WI38 (cell line): Measurements from ENCODE around the gene RAB40C.

Experiments used
- H3K4me3 ChIP-seq: 2 replicates; pipeline ENCODE4 v1.5.1; 2011; ENCODE audit warnings: low read depth, mild to moderate bottlenecking, control low read depth, low read length
- CTCF ChIP-seq: IDR thresholded peaks from 2 replicates; pipeline ENCODE4 v1.5.1; 2012; ENCODE audit warnings: low read depth, mild to moderate bottlenecking, control low read depth, low read length

The RAB40C gene

GRCh38 chr16:565419-566330 is 24.2 kb upstream of the RAB40C start:
- TF ChIP-seq CTCF: no peak
- H3K4me3 ChIP-seq: no peak overlapping the region

- no peak for TF ChIP-seq CTCF
- H3K4me3 ChIP-seq: peak within 1 kb of the TSS; percentile 18; the same call in 1 of the 2 replicates
Measured at GRCh38 chr16:566475-567372, 23.1 kb upstream of the RAB40C start, which contains the start of gene NHLRC4. NHLRC4 (plus strand) TSS chr16:567005; CDS start chr16:568048, 1,043 bp downstream.

GRCh38 chr16:567373-568256 is 22.3 kb upstream of the RAB40C start:
- TF ChIP-seq CTCF: no peak
- H3K4me3 ChIP-seq: no peak overlapping the region

GRCh38 chr16:568401-569258 is 21.2 kb upstream of the RAB40C start:
- H3K4me3 ChIP-seq: peak overlapping the region; percentile 57
- TF ChIP-seq CTCF: no peak

GRCh38 chr16:569445-570254 is 20.2 kb upstream of the RAB40C start, which contains the start of gene PIGQ:
PIGQ (plus strand) TSS chr16:569968; CDS start chr16:574075, 4,107 bp downstream.
- peak within 1 kb of the TSS; percentile 89 for H3K4me3 ChIP-seq
- TF ChIP-seq CTCF: no peak
